Epithelial cell of esophagus (primary cell): ENCODE data around the gene USH2A.

Source experiments
- DNase-seq: peaks from one replicate; pipeline ENCODE4 v3.0.0; 2010; ENCODE audit warnings: low read depth
- H3K4me3 ChIP-seq: 2 replicates; pipeline ENCODE4 v1.5.1; 2011; ENCODE audit warnings: mild to moderate bottlenecking, low read length, control low read depth
- TF ChIP-seq, protein P1 (sequence below): IDR thresholded peaks from 2 replicates; pipeline ENCODE4 v1.5.1; 2011; ENCODE audit warnings: low read depth, mild to moderate bottlenecking, low read length, control low read depth, inconsistent platforms; ENCODE audit not compliant: insufficient read depth; ENCODE audit errors: missing control alignments

USH2A gene

DNA sequence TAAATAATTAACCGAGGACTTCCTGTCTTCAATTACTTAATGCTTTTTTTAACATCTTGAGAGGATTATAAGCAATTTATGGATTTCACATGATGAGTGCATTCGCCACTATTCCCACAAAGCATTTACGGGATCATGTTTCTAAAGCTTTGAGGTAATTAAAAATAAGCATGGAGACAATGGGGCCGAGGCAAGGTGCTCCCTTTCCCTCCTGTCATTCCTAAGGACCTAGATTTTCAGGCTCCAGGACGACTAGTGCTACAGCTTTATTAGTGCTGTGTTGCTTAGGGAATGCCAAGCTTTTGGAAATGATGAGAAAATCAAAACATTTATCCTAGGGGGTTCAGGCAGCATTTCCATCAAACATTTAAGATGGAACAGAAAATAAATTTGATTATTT, 646.9 kb downstream of the USH2A start:
- H3K4me3 ChIP-seq: no peak overlapping the region
- TF ChIP-seq, protein P1, sequence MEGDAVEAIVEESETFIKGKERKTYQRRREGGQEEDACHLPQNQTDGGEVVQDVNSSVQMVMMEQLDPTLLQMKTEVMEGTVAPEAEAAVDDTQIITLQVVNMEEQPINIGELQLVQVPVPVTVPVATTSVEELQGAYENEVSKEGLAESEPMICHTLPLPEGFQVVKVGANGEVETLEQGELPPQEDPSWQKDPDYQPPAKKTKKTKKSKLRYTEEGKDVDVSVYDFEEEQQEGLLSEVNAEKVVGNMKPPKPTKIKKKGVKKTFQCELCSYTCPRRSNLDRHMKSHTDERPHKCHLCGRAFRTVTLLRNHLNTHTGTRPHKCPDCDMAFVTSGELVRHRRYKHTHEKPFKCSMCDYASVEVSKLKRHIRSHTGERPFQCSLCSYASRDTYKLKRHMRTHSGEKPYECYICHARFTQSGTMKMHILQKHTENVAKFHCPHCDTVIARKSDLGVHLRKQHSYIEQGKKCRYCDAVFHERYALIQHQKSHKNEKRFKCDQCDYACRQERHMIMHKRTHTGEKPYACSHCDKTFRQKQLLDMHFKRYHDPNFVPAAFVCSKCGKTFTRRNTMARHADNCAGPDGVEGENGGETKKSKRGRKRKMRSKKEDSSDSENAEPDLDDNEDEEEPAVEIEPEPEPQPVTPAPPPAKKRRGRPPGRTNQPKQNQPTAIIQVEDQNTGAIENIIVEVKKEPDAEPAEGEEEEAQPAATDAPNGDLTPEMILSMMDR: no peak
- DNase-seq: no peak

DNA sequence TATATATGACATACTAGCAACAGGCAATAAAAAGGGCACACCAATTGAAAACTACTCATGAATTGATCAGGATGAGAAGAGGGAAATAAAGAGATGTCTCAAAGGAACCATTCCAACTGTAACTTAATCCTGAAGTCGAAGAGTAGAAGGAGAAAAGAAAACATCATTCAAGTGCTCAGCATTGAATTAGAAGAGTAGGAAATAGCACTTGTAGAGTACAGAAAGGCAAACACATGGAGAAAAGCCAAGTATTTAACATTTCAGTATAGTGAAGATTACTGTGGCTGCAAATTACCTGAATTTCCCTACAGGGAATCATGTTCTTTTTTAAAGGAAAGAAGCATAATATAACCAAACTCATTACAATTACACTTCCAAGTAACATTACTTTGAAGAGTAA, 651.1 kb downstream of the USH2A start:
- TF ChIP-seq, protein P1: no peak
- DNase-seq: no peak
- no peak overlapping the region for H3K4me3 ChIP-seq

DNA sequence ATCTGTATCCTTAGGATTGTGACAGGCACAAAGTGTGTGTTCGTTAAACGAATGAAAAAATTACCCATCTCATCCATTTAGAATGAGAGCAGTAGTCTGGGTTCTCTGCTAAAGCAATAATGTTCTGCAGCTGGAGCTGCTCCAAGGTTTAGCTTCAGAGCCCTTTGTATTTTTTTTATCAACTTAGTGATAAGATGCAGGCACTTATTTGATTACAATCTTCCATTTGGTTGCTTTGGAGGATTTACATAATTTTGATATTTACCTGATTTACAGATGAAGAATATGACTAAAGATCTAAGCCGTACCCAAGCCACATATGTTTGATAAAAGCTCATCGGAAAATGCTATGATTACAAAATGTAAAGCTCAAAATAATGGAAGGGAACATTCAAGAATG, 654.9 kb downstream of the USH2A start:
- TF ChIP-seq, protein P1: no peak
- no peak for DNase-seq
- no peak overlapping the region for H3K4me3 ChIP-seq

DNA sequence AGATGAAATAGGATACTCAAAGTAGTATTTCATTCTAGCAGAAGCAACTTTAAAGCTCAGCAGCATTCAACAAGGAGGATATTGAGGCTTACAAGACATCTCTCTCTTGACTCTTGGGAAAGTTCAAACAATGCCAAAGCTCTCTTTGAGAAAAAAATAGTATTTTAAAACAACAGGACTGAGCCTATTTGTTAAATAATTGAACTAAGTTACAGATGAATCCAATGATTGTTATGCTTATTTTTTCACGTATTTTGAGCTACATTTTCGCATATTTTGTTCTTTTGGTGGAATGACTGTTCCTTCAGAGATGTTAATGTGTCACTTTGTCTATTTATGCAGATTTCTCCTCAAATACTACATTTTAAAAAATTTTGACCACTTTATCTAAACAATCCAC, 655.5 kb downstream of the USH2A start:
- TF ChIP-seq, protein P1: no peak
- H3K4me3 ChIP-seq: no peak overlapping the region
- DNase-seq: no peak

DNA sequence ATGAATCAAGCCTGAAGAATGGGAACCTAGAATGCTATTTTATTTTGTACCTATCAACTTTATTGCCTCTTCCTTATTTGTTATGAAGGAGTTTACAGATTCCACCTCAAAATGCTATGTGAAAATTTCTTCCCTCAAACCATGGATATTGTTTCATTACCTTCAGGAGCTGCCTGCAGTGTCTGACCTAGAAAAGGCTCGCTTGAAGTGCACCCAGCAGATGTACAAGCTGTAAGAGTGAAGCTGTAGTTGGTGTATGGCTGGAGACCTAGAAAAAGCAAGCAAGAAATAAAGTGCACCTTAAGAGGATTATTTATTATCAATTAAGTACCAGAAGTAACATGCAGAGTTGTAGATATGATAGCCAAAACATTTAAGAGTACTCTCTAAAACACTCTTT, 656.7 kb downstream of the USH2A start:
- TF ChIP-seq, protein P1: no peak
- DNase-seq: no peak
- no peak overlapping the region for H3K4me3 ChIP-seq

DNA sequence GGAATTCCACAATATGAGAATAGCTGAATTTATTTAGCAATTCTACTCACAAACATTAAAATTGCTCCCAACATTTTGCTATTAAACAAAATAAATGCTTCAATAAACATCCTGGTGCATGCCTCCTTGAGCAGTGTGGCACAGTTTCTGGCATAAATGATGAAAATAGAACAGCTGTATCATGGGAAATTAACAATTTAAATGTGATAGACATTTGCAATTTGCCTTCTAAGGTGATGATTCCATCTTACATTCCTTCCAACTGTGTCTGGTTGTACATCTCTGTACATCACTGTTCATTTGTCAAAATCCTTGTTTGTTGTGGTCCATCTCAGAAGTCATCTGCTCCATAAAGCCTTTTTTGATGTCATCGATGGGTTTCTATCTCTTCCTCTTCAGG, 657.4 kb downstream of the USH2A start:
- TF ChIP-seq, protein P1: no peak

DNA sequence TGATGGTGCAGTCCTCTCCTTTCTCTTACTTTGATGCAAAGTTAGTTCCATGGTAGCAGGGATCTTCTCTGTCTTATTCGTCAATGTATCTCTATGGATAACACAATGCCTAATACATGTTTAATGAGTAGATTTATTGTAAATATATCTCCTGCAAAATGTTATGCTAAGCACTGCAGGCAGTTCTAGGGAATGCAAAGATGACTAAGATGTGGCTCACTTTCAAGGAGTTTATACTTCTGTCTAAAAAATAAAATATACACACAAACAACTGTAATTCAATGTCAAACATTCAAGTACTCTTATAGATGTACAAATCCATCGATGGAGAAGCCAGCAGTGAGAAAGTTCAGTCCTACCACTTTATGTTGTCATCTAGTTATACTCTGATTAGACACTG, 661.8 kb downstream of the USH2A start:
- H3K4me3 ChIP-seq: no peak overlapping the region
- DNase-seq: no peak
- TF ChIP-seq, protein P1: no peak

More for the DNA sequence above, 657.4 kb downstream of the USH2A start:
- no peak overlapping the region for H3K4me3 ChIP-seq
- DNase-seq: no peak
